Suprapubic skin (tissue), 4 donors: ENCODE measurements around the gene IFT57. TPM values are rescaled to one million over a fixed set of nuclear protein-coding genes. Genes with fewer than 3 reads are reported as not detected.

Experiments used
- DNase-seq, 2 donors: peaks; one replicate each; pipeline ENCODE4 v3.0.0-alpha.2; 2019; ENCODE audit warnings: low spot score in 2 of 2
- H3K27ac ChIP-seq: fragments of 200-600 bp; sonication (generic); one replicate; pipeline ENCODE4 v1.5.1; 2019
- H3K27me3 ChIP-seq: fragments of 200-600 bp; sonication (generic); one replicate; pipeline ENCODE4 v1.5.1; 2019
- H3K36me3 ChIP-seq: fragments of 200-600 bp; sonication (generic); one replicate; pipeline ENCODE4 v1.5.1; 2019
- H3K4me1 ChIP-seq: fragments of 200-600 bp; sonication (generic); one replicate; pipeline ENCODE4 v1.5.1; 2019
- H3K4me3 ChIP-seq: fragments of 200-600 bp; sonication (generic); one replicate; pipeline ENCODE4 v1.5.1; 2019; ENCODE audit warnings: mild to moderate bottlenecking
- H3K9me3 ChIP-seq: fragments of 200-600 bp; sonication (generic); one replicate; pipeline ENCODE4 v1.5.1; 2019
- CTCF ChIP-seq, 2 donors: fragments of 200-600 bp in 1 of 2; fragments of 450-650 bp in 1 of 2; sonication (generic) in 1 of 2; IDR thresholded peaks; one replicate each; pipeline ENCODE4 v1.5.1; 2016 to 2019; ENCODE audit warnings: antibody characterized with exemption in 2 of 2, mild to moderate bottlenecking in 1 of 2, moderate library complexity in 1 of 2
- EP300 ChIP-seq: sonication (generic); formaldehyde crosslinking; IDR thresholded peaks from one replicate; pipeline ENCODE4 v1.6.1; 2017; ENCODE audit warnings: antibody characterized with exemption
- POLR2A ChIP-seq, 2 donors: fragments of 450-650 bp; IDR thresholded peaks; one replicate each; pipeline ENCODE4 v1.6.1; 2017; ENCODE audit warnings: antibody characterized with exemption in 2 of 2, mild to moderate bottlenecking in 2 of 2, moderate library complexity in 2 of 2
- POLR2AphosphoS5 ChIP-seq, 3 donors: sonication (generic); formaldehyde crosslinking; IDR thresholded peaks; one replicate each; pipeline ENCODE4 v1.6.1; 2017; ENCODE audit warnings: antibody characterized with exemption in 3 of 3
- WGBS: methylation state at CpG from one replicate; pipeline ENCODE4 v1.1.5; 2018; 5-methylcytosine and 5-hydroxymethylcytosine counted together
- total RNA-seq, 4 donors: library from RNA; depleted of rRNA; stranded (reverse); fragments of >200 nt; gene quantifications; one replicate each; pipeline ENCODE4 v1.1.0, GENCODE V29; 2016

The IFT57 gene
- total RNA-seq, 4 donors from 2014 or later: 21.8 to 62.3 (median 36.5) TPM

- no peak for DNase-seq
- H3K4me1 ChIP-seq: no peaks in the 10 kb centered on the region
- 84% methylated on average over 4 of the region's 4 CpGs for WGBS
- no peak overlapping the region for H3K27ac ChIP-seq
- no peaks in the 10 kb centered on the region for H3K9me3 ChIP-seq
- H3K27me3 ChIP-seq: no peaks in the 10 kb centered on the region
- TF ChIP-seq POLR2AphosphoS5 (IDR thresholded peaks at IDR 0.05) (no peak), EP300 (no peak)
- no peaks in the 10 kb centered on the region for H3K36me3 ChIP-seq
- no peak overlapping the region for H3K4me3 ChIP-seq
Observed at GRCh38 chr3:108251265-108251664, 29.0 kb upstream of the IFT57 start.

GRCh38 chr3:108250626-108251025 is 28.4 kb upstream of the IFT57 start:
- TF ChIP-seq POLR2AphosphoS5 (IDR thresholded peaks at IDR 0.05) (no peak), POLR2A (IDR thresholded peaks at IDR 0.05) (no peak), CTCF (IDR thresholded peaks at IDR 0.05) (no peak), EP300 (no peak)
- H3K27me3 ChIP-seq: no peaks in the 10 kb centered on the region
- 91% methylated on average over 2 of the region's 2 CpGs for WGBS

GRCh38 chr3:108243243-108243642 is 21.0 kb upstream of the IFT57 start:
- WGBS: 92% methylated on average over 2 of the region's 2 CpGs
- Histone ChIP-seq H3K27me3 (no peaks in the 10 kb centered on the region), H3K9me3 (no peaks in the 10 kb centered on the region), H3K36me3 (no peaks in the 10 kb centered on the region), H3K4me1 (no peaks in the 10 kb centered on the region), H3K4me3 (no peak overlapping the region), H3K27ac (no peak overlapping the region)
- no peak for DNase-seq
- no peak for TF ChIP-seq POLR2A (IDR thresholded peaks at IDR 0.05)
- no peak for TF ChIP-seq EP300
- TF ChIP-seq POLR2AphosphoS5 (IDR thresholded peaks at IDR 0.05): no peak
- no peak for TF ChIP-seq CTCF (IDR thresholded peaks at IDR 0.05)

More at GRCh38 chr3:108250626-108251025, 28.4 kb upstream of the IFT57 start:
- Histone ChIP-seq H3K9me3 (no peaks in the 10 kb centered on the region), H3K36me3 (no peaks in the 10 kb centered on the region), H3K4me3 (no peak overlapping the region), H3K27ac (no peak overlapping the region), H3K4me1 (no peaks in the 10 kb centered on the region)
- no peak for DNase-seq

DNA sequence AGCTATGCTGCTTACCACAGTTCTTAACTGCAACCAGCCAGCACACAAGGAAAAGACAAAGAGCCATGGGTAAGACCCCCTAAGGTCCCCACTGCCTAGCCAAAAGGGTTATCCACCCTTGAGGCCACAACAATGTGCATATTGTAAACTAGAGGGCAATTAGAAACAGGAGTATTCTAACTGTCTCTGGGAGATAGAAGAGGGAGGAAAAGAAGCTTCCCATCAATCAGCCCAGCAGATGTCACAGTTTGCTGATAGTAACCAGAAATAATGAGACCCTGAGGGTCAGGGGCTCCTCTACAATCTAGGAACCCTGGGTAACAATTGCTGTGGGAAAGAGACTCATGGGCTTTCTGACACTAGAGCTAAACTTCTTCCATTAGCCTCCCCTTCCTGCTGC is 20.6 kb upstream of the IFT57 start:
- DNase-seq: no peak
- Histone ChIP-seq H3K9me3 (no peaks in the 10 kb centered on the region), H3K27ac (no peak overlapping the region), H3K4me1 (no peaks in the 10 kb centered on the region), H3K36me3 (no peaks in the 10 kb centered on the region), H3K27me3 (no peaks in the 10 kb centered on the region), H3K4me3 (no peak overlapping the region)
- TF ChIP-seq CTCF (IDR thresholded peaks at IDR 0.05): no peak
- no peak for TF ChIP-seq EP300
- TF ChIP-seq POLR2A (IDR thresholded peaks at IDR 0.05): no peak
- no peak for TF ChIP-seq POLR2AphosphoS5 (IDR thresholded peaks at IDR 0.05)

- no peak for DNase-seq
- H3K27me3 ChIP-seq: no peaks in the 10 kb centered on the region
- H3K4me1 ChIP-seq: no peaks in the 10 kb centered on the region
- no peaks in the 10 kb centered on the region for H3K9me3 ChIP-seq
- H3K36me3 ChIP-seq: no peaks in the 10 kb centered on the region
- no peak overlapping the region for H3K4me3 ChIP-seq
- no peak for TF ChIP-seq POLR2AphosphoS5 (IDR thresholded peaks at IDR 0.05)
- TF ChIP-seq CTCF (IDR thresholded peaks at IDR 0.05): no peak
- no peak for TF ChIP-seq EP300
- TF ChIP-seq POLR2A (IDR thresholded peaks at IDR 0.05): no peak
- H3K27ac ChIP-seq: no peak overlapping the region
- 95% methylated on average over 6 of the region's 6 CpGs for WGBS
Observed at GRCh38 chr3:108241721-108242120, 19.5 kb upstream of the IFT57 start.

- TF ChIP-seq CTCF (IDR thresholded peaks at IDR 0.05): no peak
- Histone ChIP-seq H3K9me3 (no peaks in the 10 kb centered on the region), H3K27ac (no peak overlapping the region), H3K27me3 (no peaks in the 10 kb centered on the region), H3K4me1 (no peaks in the 10 kb centered on the region), H3K4me3 (no peak overlapping the region), H3K36me3 (no peaks in the 10 kb centered on the region)
- 47% methylated on average over 2 of the region's 2 CpGs for WGBS
- DNase-seq: no peak
Observed at GRCh38 chr3:108241146-108241545, 18.9 kb upstream of the IFT57 start.
